Articular chondrocyte of knee joint (primary cell): ENCODE data around the gene IL32. TPM values are rescaled to one million over a fixed set of nuclear protein-coding genes. Genes with fewer than 3 reads are reported as not detected.

Experiments
- small RNA-seq: library from RNA; depleted of rRNA; stranded (forward); fragments of <200 nt; gene quantifications from one replicate; pipeline ENCODE3, GENCODE V24; 2012
- total RNA-seq: library from RNA; depleted of rRNA; stranded (reverse); fragments of >200 nt; gene quantifications from 2 replicates; pipeline ENCODE4 v1.2.3, GENCODE V29; 2012

The IL32 gene
- total RNA-seq: 1.3 and 5.6 TPM in 2 replicates

GRCh38 chr16:3065069-3065741, at the start of gene IL32:
Gene IL32 (plus strand): TSS chr16:3065640. CDS start chr16:3065812, 172 bp downstream.

DNA sequence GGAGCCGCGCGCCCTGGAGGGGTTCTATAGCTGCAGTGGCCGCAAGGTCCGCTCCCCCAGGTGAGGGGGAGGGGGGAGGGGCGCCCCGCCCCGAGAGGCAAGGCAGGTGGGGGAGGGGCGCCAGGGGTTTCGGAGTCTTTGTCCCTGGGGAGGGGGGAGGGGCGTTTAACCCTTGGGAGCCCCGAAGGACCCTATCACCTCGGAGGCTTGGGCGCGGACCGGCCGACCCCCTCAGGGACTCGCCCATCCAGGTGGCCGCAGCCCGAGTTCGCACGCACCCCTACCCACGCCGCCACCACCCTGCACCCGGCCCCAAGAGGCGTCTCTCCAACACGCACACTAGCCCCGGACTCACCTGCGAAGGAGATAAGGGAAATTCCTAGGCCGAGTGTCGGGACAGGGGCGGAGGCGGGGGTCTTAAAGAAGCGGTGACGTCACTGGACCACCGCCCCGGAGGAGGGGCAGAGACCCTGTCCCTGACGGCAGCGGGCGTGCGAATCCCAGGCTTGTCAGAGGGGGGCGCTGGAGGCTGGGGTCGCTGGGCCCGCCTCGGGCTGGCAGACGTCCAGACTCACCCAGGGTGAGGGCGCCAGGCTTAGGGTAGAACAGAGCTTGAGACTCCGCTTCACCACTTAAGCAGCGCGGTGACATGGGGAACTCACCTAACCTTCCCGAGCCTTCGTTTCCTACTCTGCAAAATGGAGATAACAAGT, 47.5 kb upstream of the IL32 start, which contains the start of gene CLDN6:
CLDN6 (minus strand) TSS at position 390 of the 713 bp plus-strand sequence. CDS start 2,162 bp downstream, outside the sequence.

GRCh38 chr16:3020247-3020603, 45.2 kb upstream of the IL32 start, which contains the start of gene TNFRSF12A:
Gene TNFRSF12A (plus strand): TSS chr16:3020368. CDS start chr16:3020398, 30 bp downstream.

DNA sequence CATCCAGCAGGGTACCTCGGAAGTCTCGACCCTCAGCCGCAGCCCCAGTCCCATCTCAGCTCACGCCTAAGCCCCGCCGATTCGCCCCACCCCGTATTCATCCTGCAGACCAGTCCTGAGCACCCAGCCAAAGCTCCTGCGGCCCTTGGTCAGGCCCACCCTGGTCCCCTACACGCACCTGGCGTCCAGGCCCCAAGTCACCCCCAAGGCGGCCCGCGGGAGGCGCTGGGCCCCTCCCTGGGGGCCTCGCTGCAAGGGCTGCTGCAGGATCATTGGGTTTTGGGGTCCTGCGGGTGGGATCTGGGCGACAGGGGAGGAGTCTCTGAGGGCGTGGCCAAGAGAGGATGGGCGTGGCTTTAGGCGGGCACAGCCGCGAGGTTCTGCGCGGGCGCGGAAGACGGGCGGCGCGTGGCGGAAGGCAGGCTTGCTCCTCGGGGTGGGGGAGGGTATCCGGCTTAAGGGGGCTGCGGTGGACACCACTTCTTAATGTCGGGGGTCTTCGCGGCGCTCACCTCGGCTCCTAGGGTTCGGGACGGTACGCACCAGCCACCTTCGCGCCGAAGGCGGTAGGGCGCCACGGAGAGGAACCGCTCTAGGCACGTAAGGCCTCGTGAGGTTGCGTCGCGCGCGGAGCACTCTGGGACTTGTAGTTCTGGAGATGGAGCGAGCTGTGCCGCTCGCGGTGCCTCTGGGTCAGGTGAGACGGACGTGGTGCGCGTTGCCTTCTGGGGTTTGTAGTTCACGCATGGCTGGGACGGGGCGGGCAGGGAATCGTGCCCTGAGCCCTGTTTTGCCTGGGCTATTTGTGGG, 41.6 kb upstream of the IL32 start, which contains the start of the genes HCFC1R1 and THOC6:
HCFC1R1 (minus strand) TSS at position 274 of the 810 bp plus-strand sequence; CDS start at position 273, 1 bp downstream.
THOC6 (plus strand) TSS at position 367 of the 810 bp plus-strand sequence; CDS start at position 659, 292 bp downstream.

GRCh38 chr16:3036726-3037315, 28.6 kb upstream of the IL32 start, which contains the start of gene BICDL2:
Gene BICDL2 (minus strand): TSS chr16:3036944. CDS start chr16:3035496, 1,448 bp downstream.

DNA sequence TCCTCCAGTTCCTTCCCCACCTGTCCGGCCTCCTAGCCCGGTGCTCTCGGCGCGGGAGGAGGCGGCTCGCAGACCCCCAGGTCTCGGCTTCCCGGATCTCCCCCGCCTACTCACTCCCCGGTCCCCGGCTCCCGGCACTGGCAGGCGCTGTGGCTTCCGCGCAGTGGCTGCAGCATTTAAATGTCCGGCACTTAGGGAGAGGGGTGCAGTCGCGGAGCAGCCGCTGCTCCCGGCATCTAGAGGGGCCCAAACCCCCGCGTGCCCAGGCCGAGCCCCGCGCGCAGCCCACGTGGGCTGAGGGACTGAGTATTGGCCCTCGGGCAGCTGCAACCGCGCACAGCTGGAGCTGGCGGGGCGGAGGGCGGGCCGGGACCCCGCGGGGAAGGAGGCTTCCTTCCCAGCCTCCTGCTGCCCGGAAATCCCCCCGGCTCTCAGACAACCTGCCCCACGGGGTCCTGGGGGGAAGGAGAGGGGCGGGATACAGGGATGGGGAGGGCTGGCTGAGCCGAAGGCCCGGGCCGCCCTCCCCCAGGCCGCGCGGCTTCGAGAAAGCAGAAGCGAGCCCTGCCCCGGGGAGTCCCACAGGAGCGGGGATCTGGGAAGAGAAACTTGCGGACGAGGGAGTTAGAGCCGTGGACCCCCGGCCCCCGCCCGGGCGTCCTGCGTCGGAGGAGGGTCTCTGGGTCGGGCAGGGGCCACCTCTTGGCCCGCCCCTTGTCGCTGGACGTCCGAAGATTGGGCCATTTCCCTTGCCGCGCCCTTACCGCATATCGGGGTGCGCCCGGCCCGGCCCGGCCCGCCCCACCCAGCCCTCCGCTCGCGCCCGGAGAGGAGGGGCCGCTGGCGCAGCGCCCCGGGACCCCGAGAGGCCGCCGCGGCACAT, 19.4 kb upstream of the IL32 start, which contains the start of gene MMP25:
MMP25 (plus strand) TSS at position 804 of the 883 bp plus-strand sequence. CDS start 357 bp downstream, outside the sequence.

GRCh38 chr16:3098459-3099394, 33.3 kb downstream of the IL32 start, which contains the start of gene ZSCAN10:
Gene ZSCAN10 (minus strand): TSS chr16:3099294. CDS start chr16:3092937, 6,357 bp downstream.

GRCh38 chr16:3112058-3112880, 46.8 kb downstream of the IL32 start, which contains the start of gene ZNF205:
Gene ZNF205 (plus strand): TSS chr16:3112586. CDS start chr16:3113431, 845 bp downstream.

Small RNA genes lying within 50 kb of the gene (small RNA-seq; reads per million reads assigned to genes)
- not detected for gene RNU1-22P

Other genes starting within 250 kb of the IL32 start
- gene PRSS21, start 248.4 kb upstream of the IL32 start, total RNA-seq: 0.22 TPM in 1 of 2 replicates, not detected in the other
- 3.7 and 6.7 TPM in 2 replicates for gene ZG16B, start 235.3 kb upstream of the IL32 start, total RNA-seq
- not detected in 2 replicates for gene PRSS22, start 207.5 kb upstream of the IL32 start, total RNA-seq
- gene FLYWCH2, start 182.4 kb upstream of the IL32 start, total RNA-seq: 37.6 and 46.6 TPM in 2 replicates
- 43.4 and 51.8 TPM in 2 replicates for gene FLYWCH1, start 153.7 kb upstream of the IL32 start, total RNA-seq
- not detected in 2 replicates for gene KREMEN2, start 101.4 kb upstream of the IL32 start, total RNA-seq
- gene PAQR4, start 96.3 kb upstream of the IL32 start, total RNA-seq: 3.5 and 4.8 TPM in 2 replicates
- 4.8 and 6.4 TPM in 2 replicates for gene PKMYT1, start 85.2 kb upstream of the IL32 start, total RNA-seq
- gene CLDN9, start 52.7 kb upstream of the IL32 start, total RNA-seq: not detected in 2 replicates
- not detected in 2 replicates for gene CLDN6, start 47.5 kb upstream of the IL32 start, total RNA-seq
- gene TNFRSF12A, start 45.3 kb upstream of the IL32 start, total RNA-seq: 114 and 131 TPM in 2 replicates
- gene HCFC1R1, start 41.7 kb upstream of the IL32 start, total RNA-seq: 12.8 and 18.4 TPM in 2 replicates
- 18.8 and 20.3 TPM in 2 replicates for gene THOC6, start 41.6 kb upstream of the IL32 start, total RNA-seq
- gene BICDL2, start 28.7 kb upstream of the IL32 start, total RNA-seq: 0.11 TPM in 1 of 2 replicates, not detected in the other
- gene MMP25, start 19.1 kb upstream of the IL32 start, total RNA-seq: not detected in 2 replicates
- not detected in 2 replicates for gene ZSCAN10, start 33.7 kb downstream of the IL32 start, total RNA-seq
- 9.7 and 11.8 TPM in 2 replicates for gene ZNF205, start 46.9 kb downstream of the IL32 start, total RNA-seq
- 4.2 and 4.8 TPM in 2 replicates for gene ZNF213, start 69.4 kb downstream of the IL32 start, total RNA-seq
- gene OR1F1, start 122.6 kb downstream of the IL32 start, total RNA-seq: not detected in 2 replicates
- gene ZNF200, start 169.5 kb downstream of the IL32 start, total RNA-seq: 9.3 and 9.8 TPM in 2 replicates
- 0.11 and 0.13 TPM in 2 replicates for gene MEFV, start 191.0 kb downstream of the IL32 start, total RNA-seq
- gene ZNF263, start 217.9 kb downstream of the IL32 start, total RNA-seq: 35.3 and 43.6 TPM in 2 replicates
- 5.4 and 9.9 TPM in 2 replicates for gene TIGD7, start 239.8 kb downstream of the IL32 start, total RNA-seq
- gene ZNF75A, start 239.9 kb downstream of the IL32 start, total RNA-seq: 23.8 and 26.8 TPM in 2 replicates